Astrocyte (in vitro differentiated cells and primary cell): ENCODE measurements around the gene ULK3.
A peak's percentile ranks its signal among the peaks of the same experiment; 100 is the strongest.

ENCODE experiments used
- EZH2 ChIP-seq: IDR thresholded peaks from 2 replicates; pipeline ENCODE4 v1.6.1; 2012; ENCODE audit warnings: mild to moderate bottlenecking, low read length, inconsistent platforms; ENCODE audit not compliant: insufficient read depth
- TF ChIP-seq, protein P1 (sequence below): IDR thresholded peaks from 2 replicates; pipeline ENCODE4 v1.5.1; 2011; ENCODE audit warnings: low read depth, mild to moderate bottlenecking, inconsistent platforms, low read length, moderate library complexity; ENCODE audit not compliant: insufficient read depth

DNA sequence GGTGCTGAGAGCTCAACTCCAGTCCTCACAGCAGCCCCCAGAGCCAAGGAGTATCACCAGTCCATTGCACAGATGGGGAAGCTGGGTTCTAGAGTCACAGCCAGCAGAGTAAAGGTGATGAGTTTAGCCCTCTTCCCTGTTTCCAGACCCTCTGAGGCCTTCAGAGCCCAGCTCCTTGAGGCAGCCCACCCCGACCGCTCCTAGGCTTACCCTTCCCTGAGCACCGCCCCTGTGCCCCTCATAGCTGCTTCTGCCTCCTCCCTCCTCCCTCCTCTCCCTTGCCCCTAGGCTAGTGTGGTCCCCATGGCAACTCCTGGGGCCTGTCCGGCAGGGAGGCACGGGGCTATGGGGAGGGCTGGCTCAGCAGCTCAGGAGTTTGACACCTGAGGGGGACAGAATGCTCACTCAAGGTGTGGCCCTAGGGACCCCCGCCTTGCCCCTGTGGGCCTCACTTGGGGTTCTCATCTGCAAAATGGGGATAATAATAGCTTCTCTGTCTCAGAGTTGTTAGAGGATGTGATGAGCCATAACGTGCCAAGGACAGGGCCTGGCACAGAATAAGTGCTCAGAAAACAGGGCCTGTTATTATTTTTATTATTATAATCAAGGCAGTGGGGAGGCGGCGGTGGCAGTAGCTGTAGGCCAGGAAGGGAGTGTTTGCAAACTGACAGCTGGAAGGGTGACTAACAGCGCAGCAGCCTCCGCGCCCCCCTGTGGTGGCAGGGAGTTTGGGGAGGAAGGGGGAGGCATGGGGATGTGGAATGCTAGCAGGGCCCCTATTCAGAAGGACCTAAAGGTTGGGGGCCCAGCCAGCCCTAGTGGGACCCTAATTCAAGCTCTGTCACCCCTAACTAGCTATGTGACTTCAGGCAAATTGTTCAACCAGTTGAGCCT is 49.6 kb downstream of the ULK3 start:
- TF ChIP-seq, protein P1, sequence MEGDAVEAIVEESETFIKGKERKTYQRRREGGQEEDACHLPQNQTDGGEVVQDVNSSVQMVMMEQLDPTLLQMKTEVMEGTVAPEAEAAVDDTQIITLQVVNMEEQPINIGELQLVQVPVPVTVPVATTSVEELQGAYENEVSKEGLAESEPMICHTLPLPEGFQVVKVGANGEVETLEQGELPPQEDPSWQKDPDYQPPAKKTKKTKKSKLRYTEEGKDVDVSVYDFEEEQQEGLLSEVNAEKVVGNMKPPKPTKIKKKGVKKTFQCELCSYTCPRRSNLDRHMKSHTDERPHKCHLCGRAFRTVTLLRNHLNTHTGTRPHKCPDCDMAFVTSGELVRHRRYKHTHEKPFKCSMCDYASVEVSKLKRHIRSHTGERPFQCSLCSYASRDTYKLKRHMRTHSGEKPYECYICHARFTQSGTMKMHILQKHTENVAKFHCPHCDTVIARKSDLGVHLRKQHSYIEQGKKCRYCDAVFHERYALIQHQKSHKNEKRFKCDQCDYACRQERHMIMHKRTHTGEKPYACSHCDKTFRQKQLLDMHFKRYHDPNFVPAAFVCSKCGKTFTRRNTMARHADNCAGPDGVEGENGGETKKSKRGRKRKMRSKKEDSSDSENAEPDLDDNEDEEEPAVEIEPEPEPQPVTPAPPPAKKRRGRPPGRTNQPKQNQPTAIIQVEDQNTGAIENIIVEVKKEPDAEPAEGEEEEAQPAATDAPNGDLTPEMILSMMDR: peak; percentile 29
- no peak for TF ChIP-seq EZH2
